AG09319 (cell line): ENCODE results near the gene CCN5.

ENCODE experiments used
- DNase-seq: peaks from one replicate; pipeline ENCODE4 v3.0.0-alpha.2; 2010; ENCODE audit warnings: low read depth; ENCODE audit errors: extremely low read depth
- TF ChIP-seq, protein P1 (sequence below): IDR thresholded peaks from 2 replicates; pipeline ENCODE4 v1.5.1; 2011; ENCODE audit warnings: low read depth, mild to moderate bottlenecking, inconsistent platforms, low read length, moderate library complexity

Gene CCN5

DNA sequence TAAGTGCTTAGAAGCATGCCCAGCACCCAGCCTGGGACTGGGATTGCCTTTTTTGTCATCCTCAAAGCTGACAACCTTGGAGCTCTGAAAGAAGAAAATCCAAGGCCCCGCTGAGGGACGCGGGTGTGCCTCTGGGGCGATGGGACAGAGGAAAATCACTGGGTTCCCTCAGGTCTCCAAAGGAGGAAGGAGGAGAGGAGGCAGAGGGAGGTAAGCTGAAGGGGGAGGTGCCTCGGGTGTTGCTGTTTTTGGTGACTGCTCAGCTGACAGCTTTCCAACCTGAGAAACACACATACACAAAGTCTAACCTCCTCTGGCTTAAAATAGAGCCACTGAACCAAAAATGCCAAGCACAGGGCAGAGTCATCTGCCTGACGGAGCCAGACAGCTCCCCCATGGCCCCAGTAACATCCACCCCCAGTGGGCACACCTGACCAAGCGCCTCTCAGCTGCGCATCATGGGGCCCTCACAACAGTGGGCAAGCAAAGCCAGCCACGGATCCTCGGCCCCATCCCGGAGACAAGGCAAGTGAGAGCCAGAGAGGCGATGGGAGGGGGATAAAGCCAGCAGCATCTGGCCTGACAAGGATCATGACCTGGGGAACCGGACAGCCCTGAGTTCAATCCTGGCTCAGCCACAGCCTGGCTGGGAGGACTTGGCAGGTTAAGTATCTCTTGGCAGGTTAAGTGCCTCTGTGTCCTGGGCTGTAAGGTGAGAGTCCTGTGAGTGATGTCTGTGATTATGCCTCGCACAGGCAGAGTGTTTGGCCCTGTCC, 27.3 kb downstream of the CCN5 start:
- DNase-seq: no peak
- TF ChIP-seq, protein P1, sequence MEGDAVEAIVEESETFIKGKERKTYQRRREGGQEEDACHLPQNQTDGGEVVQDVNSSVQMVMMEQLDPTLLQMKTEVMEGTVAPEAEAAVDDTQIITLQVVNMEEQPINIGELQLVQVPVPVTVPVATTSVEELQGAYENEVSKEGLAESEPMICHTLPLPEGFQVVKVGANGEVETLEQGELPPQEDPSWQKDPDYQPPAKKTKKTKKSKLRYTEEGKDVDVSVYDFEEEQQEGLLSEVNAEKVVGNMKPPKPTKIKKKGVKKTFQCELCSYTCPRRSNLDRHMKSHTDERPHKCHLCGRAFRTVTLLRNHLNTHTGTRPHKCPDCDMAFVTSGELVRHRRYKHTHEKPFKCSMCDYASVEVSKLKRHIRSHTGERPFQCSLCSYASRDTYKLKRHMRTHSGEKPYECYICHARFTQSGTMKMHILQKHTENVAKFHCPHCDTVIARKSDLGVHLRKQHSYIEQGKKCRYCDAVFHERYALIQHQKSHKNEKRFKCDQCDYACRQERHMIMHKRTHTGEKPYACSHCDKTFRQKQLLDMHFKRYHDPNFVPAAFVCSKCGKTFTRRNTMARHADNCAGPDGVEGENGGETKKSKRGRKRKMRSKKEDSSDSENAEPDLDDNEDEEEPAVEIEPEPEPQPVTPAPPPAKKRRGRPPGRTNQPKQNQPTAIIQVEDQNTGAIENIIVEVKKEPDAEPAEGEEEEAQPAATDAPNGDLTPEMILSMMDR: no peak

DNA sequence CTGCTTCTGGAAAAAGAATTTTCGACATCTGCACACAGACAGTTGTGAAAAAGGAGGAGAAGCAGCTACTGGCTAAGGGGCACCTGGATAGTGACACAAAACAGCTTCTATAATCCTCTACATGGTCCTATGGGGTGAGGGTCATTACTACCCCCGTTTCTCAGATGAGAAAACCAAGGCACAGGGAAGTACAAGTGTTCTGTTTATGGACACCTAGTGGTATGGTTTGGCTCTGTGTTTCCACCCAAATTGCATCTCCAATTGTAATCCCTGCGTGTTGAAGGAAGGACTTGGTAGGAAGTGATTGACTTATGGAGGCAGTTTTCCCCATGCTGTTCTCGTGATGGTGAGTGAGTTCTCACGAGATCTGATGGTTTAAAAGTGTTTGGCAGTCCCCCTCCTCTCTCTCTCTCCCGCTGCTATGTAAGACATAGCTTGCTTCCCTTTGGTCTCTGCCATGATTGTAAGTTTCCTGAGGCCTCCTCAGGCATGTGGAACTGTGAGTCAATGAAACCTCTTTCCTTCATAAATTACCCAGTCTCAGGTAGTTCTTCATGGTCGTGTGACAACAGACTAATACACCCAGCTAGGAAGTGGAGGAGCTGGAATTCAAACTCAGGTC, 28.0 kb downstream of the CCN5 start:
- TF ChIP-seq, protein P1: no peak
- no peak for DNase-seq

DNA sequence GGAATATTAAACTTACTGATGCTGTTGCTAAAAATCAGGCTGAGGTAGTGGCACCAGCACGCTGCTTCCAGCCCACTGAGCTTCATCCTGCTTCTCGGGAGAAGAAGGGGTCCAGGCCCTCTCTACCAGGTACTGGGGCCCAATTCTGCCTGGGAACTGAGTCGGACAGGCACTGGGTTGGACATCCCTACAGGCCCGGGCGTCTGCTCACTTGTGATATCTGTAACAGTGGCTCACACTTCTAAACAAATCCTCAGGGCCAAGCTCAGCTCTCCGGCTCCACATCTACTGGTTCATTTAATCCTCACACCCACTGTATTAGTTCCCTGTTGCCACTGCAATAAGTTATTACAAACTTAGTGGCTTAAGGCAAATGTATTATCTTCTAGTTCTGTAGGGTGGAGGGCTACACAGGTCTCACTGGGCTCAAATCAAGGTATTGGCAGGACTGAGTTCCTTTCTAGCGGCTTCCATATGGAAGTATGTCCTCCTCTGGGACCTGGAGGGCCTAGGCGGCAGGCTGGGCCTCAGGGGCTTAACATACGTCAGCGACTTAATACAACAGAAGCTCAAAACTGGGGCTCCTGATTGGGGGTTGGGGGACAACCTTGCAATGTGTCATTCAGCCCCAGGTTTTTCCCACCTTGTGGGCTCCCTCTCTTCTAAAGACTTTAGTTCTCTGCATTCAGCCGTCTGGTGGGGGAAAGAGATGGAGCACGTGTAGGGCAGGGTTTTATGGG, 28.9 kb downstream of the CCN5 start:
- TF ChIP-seq, protein P1: no peak
- no peak for DNase-seq

- TF ChIP-seq, protein P1: no peak
- no peak for DNase-seq
Observed at GRCh38 chr20:44745122-44745597, 30.0 kb downstream of the CCN5 start.

GRCh38 chr20:44745598-44746366, 30.6 kb downstream of the CCN5 start, which contains the start of gene KCNK15:
TSS of gene KCNK15 (plus strand) at chr20:44745865. CDS start at chr20:44745911, 46 bp downstream.
- no peak for DNase-seq

DNA sequence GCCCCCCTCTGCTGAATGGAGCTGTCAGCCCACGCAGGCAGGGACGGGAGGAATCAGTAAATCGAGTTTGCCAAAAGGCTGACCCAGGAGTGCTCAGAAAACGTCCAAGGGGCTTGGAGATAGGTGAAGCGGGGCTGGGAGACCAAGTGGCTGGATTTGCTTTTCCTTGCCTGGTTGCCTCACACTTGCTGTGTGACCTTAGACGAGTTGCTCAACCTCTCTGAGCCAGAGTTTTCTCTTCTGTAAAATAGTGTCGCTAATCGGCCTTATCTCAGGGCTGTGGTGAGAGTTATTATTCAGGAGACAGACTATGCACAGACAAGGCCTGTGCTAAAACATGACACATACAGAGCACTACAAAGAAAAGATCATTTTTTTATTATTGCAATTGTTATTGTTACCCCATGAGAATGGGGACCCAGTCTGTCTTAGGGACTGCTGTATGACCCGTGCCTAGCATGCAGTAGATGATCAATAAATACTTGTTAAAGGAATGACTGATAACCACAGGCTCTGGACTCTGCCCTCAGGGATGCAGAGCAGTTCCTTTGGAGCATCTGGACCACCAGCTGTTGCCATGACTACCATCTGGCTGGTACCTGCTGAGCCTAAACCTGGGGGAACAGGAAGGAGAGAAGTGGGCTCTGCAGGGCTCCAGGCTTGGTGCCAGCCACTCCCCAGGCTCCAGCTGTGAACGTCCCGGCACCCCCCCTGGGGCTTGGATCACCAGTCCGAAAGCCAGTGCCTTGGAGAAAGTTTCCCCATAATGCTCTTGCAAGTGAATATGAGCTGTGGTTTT, 31.4 kb downstream of the CCN5 start:
- TF ChIP-seq, protein P1: no peak
- no peak for DNase-seq

More at GRCh38 chr20:44745598-44746366, 30.6 kb downstream of the CCN5 start, which contains the start of gene KCNK15:
- TF ChIP-seq, protein P1: no peak
